ENCODE results near the gene KRTAP10-11. TPM values are rescaled to one million over a fixed set of nuclear protein-coding genes. Genes with fewer than 3 reads are reported as not detected.

Gene KRTAP10-11
- total and polyA plus RNA-seq, 2 donors (not counting 1 experiment from before 2014, with no cell fraction given) = not detected

- H3K9ac ChIP-seq (ENCODE audit: low read length) = no peak overlapping the region
- H3K27me3 Mint-ChIP-seq = peaks cover 29% of the 10 kb centered on the region
- no peak overlapping the region for H3K4me3 Mint-ChIP-seq
- H2AFZ ChIP-seq (ENCODE audit: insufficient read depth, low read depth, low read length, poor library complexity, severe bottlenecking) = no peak overlapping the region
- WGBS (ENCODE audit: insufficient coverage) = 91% methylated on average over 10 of the region's 15 CpGs
- H3K27ac Mint-ChIP-seq = no peak overlapping the region
- no peak overlapping the region for H3K4me3 ChIP-seq (ENCODE audit: control extremely low read depth in 1 of 5, extremely low read depth in 1 of 5, insufficient read depth in 1 of 5, low read depth in 2 of 5, low read length in 4 of 5)
- peaks cover 0 to 29% (median 18%) of the 10 kb centered on the region in 3 donors for H3K9me3 ChIP-seq (ENCODE audit: control extremely low read depth in 1 of 3, control insufficient read depth in 2 of 3, insufficient read depth in 1 of 3, low read length in 2 of 3)
- no peak for ATAC-seq (ENCODE audit: low read depth)
- ChIA-PET POLR2A (no interaction called here), CTCF (no interaction called here)
- no peaks in the 10 kb centered on the region for H3K4me1 ChIP-seq (ENCODE audit: control insufficient read depth in 2 of 2, insufficient read depth in 2 of 2, low read length in 2 of 2)
- H3K79me2 ChIP-seq (ENCODE audit: control insufficient read depth, insufficient read depth, low read length) = no peaks in the 10 kb centered on the region
- no peak overlapping the region for H3K4me2 ChIP-seq (replicated peaks; ENCODE audit: low read depth, low read length, poor library complexity, severe bottlenecking)
- TF ChIP-seq CTCF (IDR thresholded peaks at IDR 0.05) = no peak
- TF ChIP-seq EZH2 (IDR thresholded peaks at IDR 0.05; ENCODE audit: borderline replicate concordance, insufficient read depth, low read depth, low read length, poor library complexity, severe bottlenecking) = no peak
- peaks cover 12% of the 10 kb centered on the region for H3K9me3 Mint-ChIP-seq (ENCODE audit: insufficient read depth)
- no peaks in the 10 kb centered on the region for H4K20me1 ChIP-seq (ENCODE audit: control insufficient read depth, insufficient read depth, low read length, poor library complexity, severe bottlenecking)
- peaks cover 0 to 18% (median 0%) of the 10 kb centered on the region in 4 experiments for H3K27me3 ChIP-seq (replicated peaks in 1 of 4; ENCODE audit: control extremely low read depth in 1 of 4, control insufficient read depth in 3 of 4, insufficient read depth in 4 of 4, low read length in 3 of 4)
- no peak overlapping the region for H3K27ac ChIP-seq (ENCODE audit: low read length in 2 of 2)
- H3K36me3 ChIP-seq (replicated peaks in 1 of 2; ENCODE audit: control extremely low read depth in 1 of 2, control insufficient read depth in 1 of 2, extremely low read depth in 1 of 2, insufficient read depth in 2 of 2, low read length in 1 of 2) = no peaks in the 10 kb centered on the region
- intact Hi-C loops (cut with micrococcal nuclease) = no loop called here
- DNase-seq = no peak
- H3K4me1 Mint-ChIP-seq = no peaks in the 10 kb centered on the region
Measured at GRCh38 chr21:44636209-44637017, 9.8 kb upstream of the KRTAP10-11 start.

All from B cell (primary cell).